SHP77 treated with DMSO at 0.1 percent for 48 hours (cell line): ENCODE measurements around the gene UBQLN4.

Source experiments
- DNase-seq: peaks from one replicate; lab custom pipeline; 2025; lab: John Stamatoyannopoulos, UW

The UBQLN4 gene

GRCh38 chr1:156053768-156054499 is at the start of gene UBQLN4:
TSS of gene UBQLN4 (minus strand) at chr1:156053798. CDS start at chr1:156053701, 97 bp downstream.
- DNase-seq = peak; percentile 87

GRCh38 chr1:156102633-156103511 is 49.3 kb upstream of the UBQLN4 start:
- DNase-seq = no peak

- no peak for DNase-seq
These were observed 48.3 kb upstream of the UBQLN4 start for GRCh38 chr1:156101880-156102279.

DNA sequence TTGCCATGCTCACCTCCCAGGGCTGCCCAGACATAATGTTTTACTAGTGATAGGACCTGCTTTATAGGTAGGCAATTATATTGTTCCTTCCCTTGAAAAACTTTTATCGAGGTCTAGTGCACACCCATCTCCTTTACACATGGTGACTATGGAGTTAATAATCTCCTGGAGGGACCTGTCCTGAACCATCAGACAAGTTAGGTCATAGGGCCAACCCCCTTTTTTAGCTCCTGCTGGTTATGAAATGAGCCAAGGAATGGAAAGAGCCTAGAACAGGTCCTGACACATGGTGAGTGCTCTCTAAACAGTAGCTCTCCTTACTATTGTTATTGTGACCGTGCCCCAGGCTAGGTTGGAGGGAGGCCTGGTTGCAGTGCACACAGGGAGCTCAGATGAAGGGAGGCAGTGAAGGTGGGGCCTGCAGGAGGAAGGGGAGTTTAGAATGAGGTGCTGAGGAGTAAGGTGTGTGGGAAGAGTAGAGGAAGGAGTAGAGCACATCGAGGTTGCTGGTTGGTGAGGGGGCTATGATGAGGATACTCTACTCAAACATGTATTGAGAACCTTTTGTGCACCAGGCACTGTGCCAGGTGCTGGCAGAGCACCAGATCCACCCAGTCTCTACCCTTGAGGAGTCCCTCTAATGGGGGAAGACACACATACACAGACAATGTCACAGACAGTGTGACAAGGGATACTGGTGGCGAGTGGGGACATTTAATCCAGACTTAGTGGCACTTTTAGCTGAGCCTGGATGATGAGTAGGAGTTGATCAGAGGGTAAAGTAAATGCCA is 46.8 kb upstream of the UBQLN4 start:
- no peak for DNase-seq

DNA sequence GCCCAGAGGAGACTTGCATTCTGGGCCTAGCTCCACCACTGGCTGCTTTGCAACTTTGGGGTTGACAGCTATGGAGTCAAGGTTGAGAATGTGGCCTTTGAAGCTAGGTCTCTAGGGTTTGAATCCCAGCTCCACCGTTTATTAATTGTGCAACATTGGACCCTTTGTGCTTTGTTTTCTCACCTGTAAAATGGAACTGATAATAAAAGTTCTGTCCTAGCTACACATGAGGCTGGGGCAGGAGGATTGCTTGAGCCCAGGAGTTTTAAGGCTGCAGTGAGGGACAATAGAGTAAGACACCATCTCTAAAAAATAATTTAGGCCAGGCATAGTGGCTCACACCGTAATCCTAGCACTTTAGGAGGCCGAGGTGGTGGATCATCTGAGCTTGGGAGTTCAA is 45.7 kb upstream of the UBQLN4 start:
- no peak for DNase-seq

GRCh38 chr1:156098784-156099183 is 45.2 kb upstream of the UBQLN4 start:
- no peak for DNase-seq

GRCh38 chr1:156097499-156098178 is 44.0 kb upstream of the UBQLN4 start:
- no peak for DNase-seq

GRCh38 chr1:156096640-156097391 is 43.2 kb upstream of the UBQLN4 start:
- peak; percentile 84 for DNase-seq

DNA sequence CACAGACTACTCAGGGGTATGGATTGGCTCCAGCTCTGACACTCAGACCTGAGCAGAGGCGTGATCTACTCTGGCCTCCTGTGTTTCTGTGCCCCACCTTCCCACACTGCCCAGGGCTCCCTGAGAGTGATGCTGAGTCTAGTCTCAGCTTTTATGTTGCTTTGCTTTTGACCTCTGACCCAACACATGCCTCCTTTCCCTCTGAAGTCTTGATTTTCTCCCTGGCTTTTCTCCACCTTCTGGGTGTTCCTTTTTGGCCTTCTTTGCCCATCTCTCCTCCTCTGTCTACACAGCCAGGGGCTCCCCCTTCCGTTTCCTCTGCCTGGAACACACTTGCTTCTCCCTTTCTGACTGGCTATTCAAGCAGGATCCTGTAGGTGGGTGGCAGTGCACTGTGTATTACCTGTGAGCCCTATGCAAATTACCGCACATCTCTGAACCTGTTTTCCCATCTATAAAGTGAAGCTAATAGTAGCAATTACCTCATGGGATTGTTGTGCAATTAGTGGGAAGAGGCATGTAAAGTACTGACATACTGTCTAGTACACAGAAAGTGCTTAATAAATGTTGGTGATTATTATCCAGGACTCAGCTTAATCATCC is 42.4 kb upstream of the UBQLN4 start:
- DNase-seq = no peak

- no peak for DNase-seq
These were observed 38.0 kb upstream of the UBQLN4 start for GRCh38 chr1:156091610-156092009.

DNA sequence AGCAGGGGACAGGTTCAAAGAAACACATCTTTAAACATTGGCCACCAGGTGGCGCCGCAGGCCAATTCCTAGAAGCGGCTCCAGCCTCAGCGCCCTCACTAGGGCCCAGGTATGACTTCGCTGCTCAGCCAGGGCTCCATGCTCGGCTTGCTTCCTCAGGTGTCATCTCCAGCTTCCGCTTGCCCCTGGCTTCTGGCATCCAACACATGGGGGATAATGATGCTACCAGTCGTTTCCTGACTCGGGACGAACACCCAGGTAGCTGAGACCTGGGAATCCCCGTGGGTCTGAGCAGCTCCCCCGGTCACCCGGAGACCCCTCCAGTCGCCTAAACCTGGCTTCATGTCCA is 37.2 kb upstream of the UBQLN4 start:
- peak; percentile 65 for DNase-seq

- DNase-seq = no peak
These were observed 36.7 kb upstream of the UBQLN4 start for GRCh38 chr1:156090138-156090839.

GRCh38 chr1:156089704-156090103 is 36.1 kb upstream of the UBQLN4 start:
- no peak for DNase-seq

GRCh38 chr1:156086256-156086662 is 32.7 kb upstream of the UBQLN4 start:
- DNase-seq = no peak

DNA sequence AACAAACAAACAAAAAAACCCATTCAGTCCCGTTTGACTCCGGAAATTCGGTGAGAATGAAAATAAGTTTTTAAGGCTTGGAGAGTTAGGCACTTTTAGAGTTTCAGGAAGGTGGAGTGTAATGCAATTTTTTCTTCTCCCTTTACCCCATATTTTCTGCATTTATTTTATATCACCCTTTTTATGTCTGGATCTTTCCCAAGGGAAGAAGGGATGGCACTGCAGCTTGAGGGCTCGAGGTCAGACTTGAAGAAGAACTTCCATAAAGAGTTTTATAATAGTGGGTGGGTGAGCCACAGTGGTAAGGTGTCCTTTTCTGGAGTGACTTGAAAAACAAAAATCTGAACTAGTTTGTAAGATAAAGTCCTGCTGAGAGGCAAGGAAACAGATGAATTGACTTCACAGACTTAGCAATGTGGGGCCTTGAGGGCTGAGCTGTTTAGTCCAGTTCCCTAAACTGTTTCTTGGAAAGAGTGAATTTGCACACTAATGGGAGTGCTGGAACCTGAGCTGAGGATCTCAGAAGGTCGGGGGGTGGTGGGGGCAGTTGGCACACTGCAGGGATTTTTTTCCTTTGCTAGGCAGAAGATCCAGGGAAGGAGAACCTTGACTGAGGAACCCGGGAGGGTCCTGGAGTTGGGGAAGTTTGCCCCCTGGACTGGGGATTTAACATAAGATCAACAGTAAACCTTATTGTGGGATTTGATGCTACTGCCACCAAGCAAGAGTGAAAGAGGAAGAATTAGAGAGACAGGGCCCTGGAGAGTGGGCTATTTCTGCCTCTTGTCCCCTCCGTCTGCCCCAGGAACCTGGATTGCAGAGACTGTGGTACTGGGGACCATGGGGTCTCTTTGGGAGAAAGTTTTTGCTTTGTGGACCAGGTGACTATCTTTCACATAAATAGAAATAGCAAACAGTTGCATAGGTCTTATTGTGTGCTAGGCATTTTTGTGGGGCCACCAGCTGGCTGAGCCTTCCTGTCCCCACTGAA is 30.5 kb upstream of the UBQLN4 start:
- no peak for DNase-seq

DNA sequence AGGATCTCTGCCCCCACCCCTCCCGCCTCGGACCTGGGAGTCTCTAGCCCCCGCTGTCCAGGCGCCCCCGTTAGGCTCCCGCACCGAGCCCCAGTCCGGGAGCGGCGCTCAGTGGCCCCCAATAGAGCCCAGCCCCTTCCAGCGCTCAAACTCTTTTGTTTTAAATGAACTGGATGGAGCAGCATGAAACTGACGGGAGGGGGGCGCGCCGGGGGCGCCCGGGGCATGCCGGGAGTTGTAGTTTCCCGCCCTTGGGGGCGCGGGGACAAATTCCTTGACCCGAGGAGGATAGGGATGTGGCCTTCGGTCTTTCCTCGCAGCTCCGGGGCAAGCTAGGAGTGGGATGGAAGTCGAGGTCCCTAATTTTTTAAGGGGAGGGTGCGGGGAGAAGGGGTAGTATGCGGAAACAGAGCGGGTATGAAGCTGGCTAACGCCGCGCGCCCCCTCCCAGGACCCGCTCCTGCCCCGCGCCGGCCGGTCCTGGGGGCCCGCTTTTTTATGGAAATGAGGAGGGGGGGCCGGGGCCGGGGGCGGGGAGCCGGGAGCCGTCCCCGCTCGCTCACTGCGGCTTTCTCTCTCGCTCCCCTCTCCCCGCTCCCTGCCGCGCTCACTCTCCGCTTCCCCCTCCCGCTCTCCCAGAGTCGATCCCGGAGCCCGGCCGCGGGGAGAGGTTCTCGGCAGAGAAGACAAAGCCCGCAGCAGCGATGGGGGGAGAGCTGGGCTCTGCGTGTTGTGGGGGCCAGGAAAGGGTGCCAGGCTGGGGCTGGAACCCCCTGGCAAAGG is 28.9 kb upstream of the UBQLN4 start, which contains the start of gene MEX3A:
Gene MEX3A (minus strand): TSS at position 157 of the 783 bp plus-strand sequence. CDS start 467 bp downstream, outside the sequence.
- peak; percentile 75 for DNase-seq

DNA sequence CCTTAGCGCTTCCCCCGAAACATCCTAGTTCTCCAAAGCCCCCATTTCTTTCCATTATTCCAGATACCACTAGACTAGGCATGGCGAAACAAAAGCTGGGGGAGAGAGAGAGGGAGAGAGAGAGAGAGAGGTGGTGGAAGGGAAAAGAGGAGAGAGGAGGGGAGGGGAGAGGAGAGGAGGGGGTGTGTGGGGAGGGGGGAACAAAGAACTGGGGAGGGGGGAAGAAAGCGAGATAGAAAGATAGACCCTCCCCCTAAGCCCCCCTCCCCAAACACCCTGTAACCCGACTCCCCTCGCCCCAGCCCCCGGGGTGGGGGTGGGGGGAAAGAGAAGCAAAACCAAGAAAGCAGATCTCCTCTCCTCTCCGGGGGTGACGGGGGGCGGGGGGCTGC is 28.3 kb upstream of the UBQLN4 start:
- DNase-seq = no peak
